ENCODE measurements around the gene IPCEF1.

Gene IPCEF1

GRCh38 chr6:154239392-154239791 is 117.2 kb downstream of the IPCEF1 start:
- in situ Hi-C loops (cut with HindIII; ENCODE audit: low pct_ligation_motif_present, low sequenced_read_pairs), result no loop called here
- no peaks in the 10 kb centered on the region for H3K27me3 ChIP-seq (replicated peaks)
- DNase-seq, result no peak
- no peak overlapping the region for H3K27ac ChIP-seq
- TF ChIP-seq, protein P1, sequence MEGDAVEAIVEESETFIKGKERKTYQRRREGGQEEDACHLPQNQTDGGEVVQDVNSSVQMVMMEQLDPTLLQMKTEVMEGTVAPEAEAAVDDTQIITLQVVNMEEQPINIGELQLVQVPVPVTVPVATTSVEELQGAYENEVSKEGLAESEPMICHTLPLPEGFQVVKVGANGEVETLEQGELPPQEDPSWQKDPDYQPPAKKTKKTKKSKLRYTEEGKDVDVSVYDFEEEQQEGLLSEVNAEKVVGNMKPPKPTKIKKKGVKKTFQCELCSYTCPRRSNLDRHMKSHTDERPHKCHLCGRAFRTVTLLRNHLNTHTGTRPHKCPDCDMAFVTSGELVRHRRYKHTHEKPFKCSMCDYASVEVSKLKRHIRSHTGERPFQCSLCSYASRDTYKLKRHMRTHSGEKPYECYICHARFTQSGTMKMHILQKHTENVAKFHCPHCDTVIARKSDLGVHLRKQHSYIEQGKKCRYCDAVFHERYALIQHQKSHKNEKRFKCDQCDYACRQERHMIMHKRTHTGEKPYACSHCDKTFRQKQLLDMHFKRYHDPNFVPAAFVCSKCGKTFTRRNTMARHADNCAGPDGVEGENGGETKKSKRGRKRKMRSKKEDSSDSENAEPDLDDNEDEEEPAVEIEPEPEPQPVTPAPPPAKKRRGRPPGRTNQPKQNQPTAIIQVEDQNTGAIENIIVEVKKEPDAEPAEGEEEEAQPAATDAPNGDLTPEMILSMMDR (IDR thresholded peaks at IDR 0.05; ENCODE audit: low read depth, low read length, missing control alignments), result no peak
- no peak overlapping the region for H3K4me3 ChIP-seq (ENCODE audit: low read depth, low read length)
- no peaks in the 10 kb centered on the region for H3K36me3 ChIP-seq (replicated peaks)

GRCh38 chr6:154238831-154239230 is 117.8 kb downstream of the IPCEF1 start:
- no peaks in the 10 kb centered on the region for H3K36me3 ChIP-seq (replicated peaks)
- in situ Hi-C loops (cut with HindIII; ENCODE audit: low pct_ligation_motif_present, low sequenced_read_pairs), result no loop called here
- TF ChIP-seq, protein P1 (IDR thresholded peaks at IDR 0.05; ENCODE audit: low read depth, low read length, missing control alignments), result no peak
- no peaks in the 10 kb centered on the region for H3K27me3 ChIP-seq (replicated peaks)
- no peak for DNase-seq
- no peak overlapping the region for H3K4me3 ChIP-seq (ENCODE audit: low read depth, low read length)
- no peak overlapping the region for H3K27ac ChIP-seq

GRCh38 chr6:154236646-154237301 is 119.8 kb downstream of the IPCEF1 start:
- TF ChIP-seq, protein P1 (IDR thresholded peaks at IDR 0.05; ENCODE audit: low read depth, low read length, missing control alignments), result no peak
- DNase-seq, result no peak
- in situ Hi-C loops (cut with HindIII; ENCODE audit: low pct_ligation_motif_present, low sequenced_read_pairs), result no loop called here
- H3K27ac ChIP-seq, result no peak overlapping the region
- no peaks in the 10 kb centered on the region for H3K36me3 ChIP-seq (replicated peaks)
- H3K4me3 ChIP-seq (ENCODE audit: low read depth, low read length), result no peak overlapping the region
- no peaks in the 10 kb centered on the region for H3K27me3 ChIP-seq (replicated peaks)

- TF ChIP-seq, protein P1 (IDR thresholded peaks at IDR 0.05; ENCODE audit: low read depth, low read length, missing control alignments), result no peak
- no peaks in the 10 kb centered on the region for H3K36me3 ChIP-seq (replicated peaks)
- no peak overlapping the region for H3K4me3 ChIP-seq (ENCODE audit: low read depth, low read length)
- no peak overlapping the region for H3K27ac ChIP-seq
- in situ Hi-C loops (cut with HindIII; ENCODE audit: low pct_ligation_motif_present, low sequenced_read_pairs), result no loop called here
- no peak for DNase-seq
- no peaks in the 10 kb centered on the region for H3K27me3 ChIP-seq (replicated peaks)
Measured at GRCh38 chr6:154234019-154234772, 122.4 kb downstream of the IPCEF1 start.

GRCh38 chr6:154233383-154233782 is 123.2 kb downstream of the IPCEF1 start:
- in situ Hi-C loops (cut with HindIII; ENCODE audit: low pct_ligation_motif_present, low sequenced_read_pairs), result no loop called here
- Histone ChIP-seq H3K4me3 (ENCODE audit: low read depth, low read length) (no peak overlapping the region), H3K36me3 (replicated peaks) (no peaks in the 10 kb centered on the region), H3K27ac (no peak overlapping the region), H3K27me3 (replicated peaks) (no peaks in the 10 kb centered on the region)
- DNase-seq, result no peak
- TF ChIP-seq, protein P1 (IDR thresholded peaks at IDR 0.05; ENCODE audit: low read depth, low read length, missing control alignments), result no peak

Measured in brain microvascular endothelial cell (primary cell).